Neural crest cell (in vitro differentiated cells): ENCODE measurements around the gene CLASP1. TPM values are rescaled to one million over a fixed set of nuclear protein-coding genes. Genes with fewer than 3 reads are reported as not detected.
"Not testable (repeated sequence)": the region's sequence is repeated elsewhere in the genome, so short reads cannot be mapped to it uniquely, and the experiment has no call there.

Experiments used
- DNase-seq: peaks from one replicate; pipeline ENCODE4 v3.0.0; 2021; ENCODE audit warnings: low read depth, mixed read lengths, low spot score
- H3K27ac Mint-ChIP-seq: one replicate; pipeline ENCODE4 v1.8.0; 2021; ENCODE audit warnings: mild to moderate bottlenecking, mixed read lengths; ENCODE audit not compliant: unreplicated experiment
- H3K27me3 Mint-ChIP-seq: 2 replicates; pipeline ENCODE4 v1.8.0; 2021; ENCODE audit warnings: low read depth, mild to moderate bottlenecking, mixed read lengths
- H3K36me3 Mint-ChIP-seq: 2 replicates; pipeline ENCODE4 v1.8.0; 2021; ENCODE audit warnings: low read depth, mild to moderate bottlenecking, mixed read lengths
- H3K4me1 Mint-ChIP-seq: 2 replicates; pipeline ENCODE4 v1.8.0; 2021; ENCODE audit warnings: mixed read lengths
- H3K4me3 Mint-ChIP-seq: one replicate; pipeline ENCODE4 v1.8.0; 2021; ENCODE audit warnings: mild to moderate bottlenecking, mixed read lengths
- H3K9me3 Mint-ChIP-seq: 2 replicates; pipeline ENCODE4 v1.8.0; 2021; ENCODE audit warnings: mixed read lengths
- CTCF ChIP-seq: fragments of 200-600 bp; sonication (generic); conservative IDR thresholded peaks from 2 replicates; pipeline ENCODE4 v1.5.0; 2021; ENCODE audit warnings: antibody characterized with exemption, mild to moderate bottlenecking
- total RNA-seq: library from RNA; stranded (reverse); gene quantifications from 2 replicates; pipeline ENCODE4 v1.2.1, GENCODE V29; 2021

Gene CLASP1
- total RNA-seq, 1 donor from 2014 or later = 95.8 TPM

DNA sequence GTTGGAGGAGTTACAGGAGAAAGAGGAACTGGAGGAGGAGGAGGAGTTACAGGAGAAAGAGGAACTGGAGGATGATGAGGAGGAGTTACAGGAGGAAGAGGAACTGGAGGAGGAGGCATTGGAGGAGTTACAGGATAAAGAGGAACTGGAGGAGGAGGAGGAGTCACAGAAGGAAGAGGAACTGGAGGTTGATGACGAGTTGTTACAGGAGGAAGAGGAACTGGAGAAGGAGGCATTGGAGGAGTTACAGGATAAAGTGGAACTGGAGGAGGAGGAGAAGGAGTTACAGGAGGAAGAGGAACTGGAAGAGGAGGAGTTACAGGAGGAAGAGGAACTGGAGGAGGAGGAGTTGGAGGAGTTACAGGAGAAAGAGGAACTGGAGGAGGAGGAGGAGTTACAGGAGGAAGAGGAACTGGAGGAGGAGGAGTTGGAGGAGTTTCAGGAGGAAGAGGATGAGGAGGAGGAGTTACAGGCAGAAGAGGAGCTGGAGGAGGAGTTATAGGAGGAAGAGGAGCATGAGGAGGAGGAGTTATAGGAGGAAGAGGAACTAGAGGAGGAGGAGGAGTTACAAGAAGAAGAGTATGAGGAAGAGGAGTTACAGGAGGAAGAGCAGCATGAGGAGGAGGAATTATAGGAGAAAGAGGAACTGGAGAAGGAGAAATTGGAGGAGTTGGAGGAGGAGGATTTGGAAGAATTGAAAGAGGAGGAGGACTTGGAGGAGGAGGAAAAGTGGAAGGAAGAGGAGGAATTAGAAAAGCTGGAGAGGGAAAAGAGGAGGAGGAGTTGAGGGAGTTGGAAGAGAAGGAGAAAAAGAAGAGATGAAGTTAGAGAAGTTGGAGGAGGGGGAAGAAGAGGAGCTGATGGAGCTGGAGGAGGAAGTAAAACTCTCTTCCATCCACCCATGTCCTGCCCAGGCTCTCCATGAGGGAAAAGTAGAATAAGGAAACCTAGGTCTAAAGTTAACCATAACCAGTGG lies 37.2 kb downstream of the CLASP1 start:
- Mint-ChIP-seq H3K4me1 (peaks cover 31% of the 10 kb centered on the region), H3K36me3 (peaks cover 12% of the 10 kb centered on the region), H3K9me3 (peaks cover 3% of the 10 kb centered on the region), H3K27ac (no peak overlapping the region), H3K27me3 (no peaks in the 10 kb centered on the region), H3K4me3 (no peak overlapping the region)
- no peak for TF ChIP-seq CTCF
- no peak for DNase-seq

GRCh38 chr2:121611048-121611649 lies 38.1 kb downstream of the CLASP1 start:
- Mint-ChIP-seq H3K4me1 (peaks cover 36% of the 10 kb centered on the region), H3K36me3 (peaks cover 12% of the 10 kb centered on the region)
- not testable (repeated sequence) for DNase-seq, H3K27me3 Mint-ChIP-seq, H3K9me3 Mint-ChIP-seq, H3K27ac Mint-ChIP-seq, H3K4me3 Mint-ChIP-seq

- not testable (repeated sequence) for H3K9me3 Mint-ChIP-seq
Observed at GRCh38 chr2:121610487-121610874, 38.8 kb downstream of the CLASP1 start.

DNA sequence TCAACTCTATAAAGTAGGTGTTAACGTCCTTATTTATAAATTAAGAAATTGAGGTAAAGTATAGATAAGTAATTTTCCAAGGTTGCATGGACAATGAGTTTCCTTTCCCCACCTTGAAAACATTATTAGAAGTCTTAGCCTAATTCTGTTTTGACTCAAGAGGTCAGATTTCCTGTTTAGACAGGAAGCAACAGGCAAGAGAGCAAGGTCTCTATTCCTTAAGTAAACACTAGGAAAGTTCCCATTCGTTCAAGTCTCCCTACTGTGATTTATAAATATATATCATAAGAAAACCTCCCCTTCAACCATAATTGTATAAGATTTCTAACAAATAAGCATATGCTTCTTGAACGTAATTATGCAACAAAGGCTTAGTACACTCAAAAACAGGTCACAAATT lies 40.3 kb downstream of the CLASP1 start:
- Mint-ChIP-seq H3K9me3 (peaks cover 3% of the 10 kb centered on the region), H3K4me1 (peaks cover 44% of the 10 kb centered on the region), H3K27ac (no peak overlapping the region), H3K27me3 (no peaks in the 10 kb centered on the region), H3K36me3 (peaks cover 15% of the 10 kb centered on the region), H3K4me3 (no peak overlapping the region)
- no peak for DNase-seq
- TF ChIP-seq CTCF = no peak

More at GRCh38 chr2:121610487-121610874, 38.8 kb downstream of the CLASP1 start:
- Mint-ChIP-seq H3K4me1 (peaks cover 43% of the 10 kb centered on the region), H3K36me3 (peaks cover 13% of the 10 kb centered on the region)
- H3K27me3 Mint-ChIP-seq, H3K27ac Mint-ChIP-seq, DNase-seq, H3K4me3 Mint-ChIP-seq: not testable (repeated sequence)

DNA sequence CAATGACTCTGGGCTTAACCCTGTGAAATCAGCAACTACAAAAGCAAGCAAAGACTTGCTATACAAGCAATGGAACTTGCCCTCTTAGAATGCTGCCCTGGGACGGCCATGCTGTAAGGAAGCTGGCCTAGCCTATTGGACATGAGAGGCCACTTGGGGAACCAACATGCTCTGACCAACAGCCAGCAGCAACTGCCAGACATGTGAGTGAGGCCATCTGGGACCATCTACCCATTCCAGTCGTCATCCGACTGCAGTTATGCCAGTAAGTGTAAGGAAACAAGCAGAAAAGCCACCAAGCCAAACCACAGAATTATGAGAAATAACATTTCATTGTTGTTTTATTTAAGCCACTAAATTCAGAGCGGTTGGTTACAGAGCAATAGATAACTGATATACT lies 40.9 kb downstream of the CLASP1 start:
- Mint-ChIP-seq H3K4me3 (no peak overlapping the region), H3K36me3 (peaks cover 18% of the 10 kb centered on the region)

More for the DNA sequence above, 40.9 kb downstream of the CLASP1 start:
- no peak for TF ChIP-seq CTCF
- DNase-seq = no peak
- Mint-ChIP-seq H3K27me3 (no peaks in the 10 kb centered on the region), H3K4me1 (peaks cover 42% of the 10 kb centered on the region), H3K27ac (no peak overlapping the region), H3K9me3 (peaks cover 3% of the 10 kb centered on the region)
